Measurements from ENCODE around the gene CABLES1. TPM values are rescaled to one million over a fixed set of nuclear protein-coding genes. Genes with fewer than 3 reads are reported as not detected.
"Not testable (repeated sequence)": the region's sequence is repeated elsewhere in the genome, so short reads cannot be mapped to it uniquely, and the experiment has no call there.

Gene CABLES1
- total RNA-seq, 2 experiments from 2014 or later, result 1.9 to 2.1 TPM

DNA sequence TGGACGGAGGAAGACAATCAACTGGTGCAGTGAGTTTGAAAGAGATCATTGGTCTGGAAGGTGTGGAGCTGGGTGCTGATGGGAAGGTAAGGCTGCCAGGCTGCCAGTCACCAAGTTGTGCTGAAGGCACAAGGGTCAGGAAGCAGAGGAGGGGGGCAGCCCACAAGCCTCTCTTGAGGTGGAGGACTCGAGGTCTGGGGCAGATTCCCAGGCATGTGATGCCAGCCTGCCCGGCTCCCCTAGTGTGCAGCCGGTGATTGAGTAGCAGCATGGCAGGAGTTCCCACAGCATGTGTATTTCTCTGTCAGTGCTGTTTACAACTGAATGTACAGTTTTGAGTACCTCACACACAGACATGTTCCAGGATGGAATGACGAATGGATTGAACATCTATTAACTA is 99.3 kb downstream of the CABLES1 start:
- Mint-ChIP-seq H3K27ac (no peak overlapping the region), H3K4me1 (peaks cover 81% of the 10 kb centered on the region)

DNA sequence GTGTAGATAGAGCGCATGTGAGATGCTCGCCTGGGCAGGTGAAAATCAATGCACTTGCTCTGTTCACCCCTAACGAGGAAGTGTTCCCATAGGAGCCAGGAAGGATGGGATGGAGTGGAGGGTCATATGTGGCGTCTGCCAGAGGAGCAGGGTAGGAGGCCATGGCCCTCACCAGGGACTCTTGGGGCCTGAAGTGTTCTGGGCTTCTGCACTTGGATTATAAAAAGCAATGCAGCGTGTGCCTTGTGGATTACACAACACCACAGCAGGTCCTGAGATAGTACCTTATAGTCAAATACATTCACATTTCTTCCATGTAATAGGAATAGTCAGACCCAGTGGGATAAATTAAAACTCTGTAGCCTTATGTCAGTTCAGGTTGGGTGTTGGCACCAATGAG is 100.1 kb downstream of the CABLES1 start:
- no peak for DNase-seq
- H3K9me3 Mint-ChIP-seq, result peaks cover 8% of the 10 kb centered on the region
- no peak overlapping the region for H3K4me3 Mint-ChIP-seq
- H3K27ac Mint-ChIP-seq, result no peak overlapping the region
- CTCF ChIA-PET, result interaction anchor here (1.3 to 1.9 kb wide), 2 partner anchors 16 to 25 kb away, joined by 3 to 4 read pairs; no protein-coding TSS in a partner anchor
- POLR2A ChIA-PET, result no interaction called here
- peaks cover 14% of the 10 kb centered on the region for H3K36me3 Mint-ChIP-seq (ENCODE audit: low read depth)
- peaks cover 76% of the 10 kb centered on the region for H3K4me1 Mint-ChIP-seq
- no peaks in the 10 kb centered on the region for H3K27me3 Mint-ChIP-seq

More for the DNA sequence above, 99.3 kb downstream of the CABLES1 start:
- POLR2A ChIA-PET, result no interaction called here
- CTCF ChIA-PET, result no interaction called here
- DNase-seq, result no peak
- Mint-ChIP-seq H3K9me3 (peaks cover 8% of the 10 kb centered on the region), H3K4me3 (no peak overlapping the region), H3K36me3 (ENCODE audit: low read depth) (peaks cover 17% of the 10 kb centered on the region), H3K27me3 (no peaks in the 10 kb centered on the region)

DNA sequence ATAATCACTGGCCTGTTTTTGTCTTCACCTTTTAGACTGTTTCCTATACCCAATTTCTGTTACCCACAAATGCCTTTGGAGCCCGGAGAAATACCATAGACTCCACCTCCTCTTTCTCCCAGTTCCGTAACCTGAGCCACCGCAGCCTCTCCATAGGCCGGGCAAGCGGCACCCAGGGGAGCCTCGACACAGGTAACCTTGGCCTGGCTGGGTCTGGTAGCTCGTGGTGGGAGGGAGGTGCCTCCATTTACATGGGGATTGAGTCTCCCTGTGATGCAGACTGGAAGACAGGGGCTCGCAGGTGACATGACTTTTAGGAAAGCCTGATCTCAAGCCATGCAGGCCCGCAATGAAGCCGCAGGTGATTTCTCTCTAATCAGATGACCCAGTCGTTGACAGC is 100.6 kb downstream of the CABLES1 start:
- CTCF ChIA-PET, result interaction anchor here (1.3 to 1.9 kb wide), 2 partner anchors 17 to 25 kb away, joined by 3 to 4 read pairs; no protein-coding TSS in a partner anchor
- no peaks in the 10 kb centered on the region for H3K27me3 Mint-ChIP-seq

DNA sequence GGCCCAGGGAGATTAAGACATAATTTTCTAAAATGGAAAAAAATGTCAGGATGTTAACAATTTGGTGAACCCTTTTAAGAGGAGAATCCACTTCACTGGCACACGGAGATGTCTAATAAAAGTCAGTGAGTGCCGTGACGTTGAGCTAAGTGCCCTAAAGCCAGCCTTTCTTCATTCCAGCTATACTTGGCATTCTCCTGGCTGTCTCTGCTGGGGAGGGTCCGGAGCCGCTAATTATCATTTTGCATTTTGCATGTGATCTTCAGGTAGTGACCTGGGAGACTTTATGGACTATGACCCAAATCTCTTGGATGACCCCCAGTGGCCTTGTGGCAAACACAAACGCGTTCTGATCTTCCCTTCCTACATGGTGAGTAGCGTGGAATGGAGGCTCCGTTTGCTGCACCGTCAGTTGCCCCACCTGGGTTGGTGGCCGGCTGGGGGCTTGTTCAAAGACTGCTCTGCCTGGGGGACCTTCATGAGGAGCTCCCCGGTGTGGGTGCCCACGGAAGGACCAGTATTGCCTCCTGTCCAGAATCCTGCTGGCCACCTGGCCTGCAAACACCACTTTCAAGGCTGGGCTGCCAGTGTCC is 101.7 kb downstream of the CABLES1 start:
- Mint-ChIP-seq H3K9me3 (peaks cover 2% of the 10 kb centered on the region), H3K27ac (peak overlapping the region; percentile 66), H3K4me1 (peaks cover 70% of the 10 kb centered on the region), H3K36me3 (ENCODE audit: low read depth) (peaks cover 11% of the 10 kb centered on the region), H3K4me3 (no peak overlapping the region), H3K27me3 (no peaks in the 10 kb centered on the region)
- ChIA-PET CTCF (interaction anchor here (1.1 to 2.4 kb wide), 5 partner anchors 10 to 70 kb away, joined by 3 to 6 read pairs (median 3); no protein-coding TSS in a partner anchor), POLR2A (no interaction called here)
- no peak for DNase-seq

More for the DNA sequence above, 100.6 kb downstream of the CABLES1 start:
- Mint-ChIP-seq H3K4me3 (no peak overlapping the region), H3K9me3 (peaks cover 5% of the 10 kb centered on the region), H3K27ac (no peak overlapping the region), H3K36me3 (ENCODE audit: low read depth) (peaks cover 15% of the 10 kb centered on the region), H3K4me1 (peaks cover 72% of the 10 kb centered on the region)
- POLR2A ChIA-PET, result interaction anchor here (0.7 kb wide), 1 partner anchor 108 kb away, joined by 4 read pairs; no protein-coding TSS in a partner anchor
- DNase-seq, result no peak

DNA sequence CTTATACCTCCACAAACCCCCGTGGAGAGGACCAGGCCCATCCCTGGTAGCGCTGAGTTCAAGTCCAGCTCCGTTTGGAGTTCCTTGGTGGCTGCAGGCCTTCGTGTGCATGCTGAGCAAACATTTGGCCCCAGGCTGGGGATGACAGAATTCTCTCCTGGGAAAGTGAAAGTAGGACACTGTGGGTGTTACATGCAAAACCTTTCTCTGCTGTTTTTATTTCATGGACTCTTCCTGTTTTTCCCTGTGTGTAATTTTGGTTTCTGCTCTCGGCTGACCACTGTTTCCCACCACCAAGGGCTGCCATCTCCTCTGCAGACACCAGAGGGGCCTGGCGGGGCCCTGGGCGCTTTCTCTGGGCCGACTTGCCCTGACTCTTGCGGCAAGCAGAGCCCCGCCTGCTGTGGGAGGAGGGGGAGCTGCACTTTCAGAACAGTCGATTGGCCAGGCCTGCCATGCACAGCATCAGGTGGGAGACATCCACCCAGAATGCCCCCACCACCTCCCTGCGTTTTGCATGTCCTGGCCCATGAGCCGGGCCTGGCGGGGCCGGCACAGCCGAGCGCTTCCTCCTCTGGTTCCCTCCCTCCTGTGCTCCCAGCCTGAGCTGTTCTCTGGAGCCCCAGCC is 102.4 kb downstream of the CABLES1 start:
- peaks cover 72% of the 10 kb centered on the region for H3K4me1 Mint-ChIP-seq
- peaks cover 2% of the 10 kb centered on the region for H3K9me3 Mint-ChIP-seq
- no peaks in the 10 kb centered on the region for H3K27me3 Mint-ChIP-seq
- H3K27ac Mint-ChIP-seq, result peak overlapping the region; percentile 97
- ChIA-PET POLR2A (no interaction called here), CTCF (interaction anchor here (0.5 to 2.4 kb wide), 6 partner anchors 9 to 106 kb away, joined by 3 to 6 read pairs (median 3); no protein-coding TSS in a partner anchor)
- peak; percentile 56 for DNase-seq
- H3K36me3 Mint-ChIP-seq (ENCODE audit: low read depth), result peaks cover 7% of the 10 kb centered on the region
- peak overlapping the region; percentile 64 for H3K4me3 Mint-ChIP-seq

DNA sequence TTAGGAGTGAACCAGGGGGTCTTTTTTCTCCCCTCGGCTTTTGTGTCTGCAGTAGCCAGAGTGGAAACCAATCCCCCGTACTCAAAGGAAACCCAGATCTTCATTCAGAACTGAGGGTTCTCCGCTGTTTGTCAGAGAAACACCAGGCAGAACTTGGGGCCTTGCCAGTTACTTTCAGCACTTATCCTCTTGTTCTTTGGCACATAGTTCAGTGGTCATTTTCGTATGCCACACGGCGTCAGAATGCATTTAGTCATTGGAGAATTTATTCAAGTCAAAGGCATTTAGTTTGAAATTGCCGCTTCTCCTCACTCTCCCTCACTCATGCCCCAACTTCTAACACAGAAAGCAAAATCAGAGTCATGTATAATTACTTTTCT is 102.9 kb downstream of the CABLES1 start:
- DNase-seq, result no peak
- H3K9me3 Mint-ChIP-seq, result peaks cover 2% of the 10 kb centered on the region
- H3K27ac Mint-ChIP-seq, result peak overlapping the region; percentile 97
- H3K4me3 Mint-ChIP-seq, result peak overlapping the region; percentile 64
- peaks cover 4% of the 10 kb centered on the region for H3K36me3 Mint-ChIP-seq (ENCODE audit: low read depth)
- ChIA-PET POLR2A (no interaction called here), CTCF (interaction anchor here (0.5 to 2.4 kb wide), 6 partner anchors 9 to 107 kb away, joined by 3 to 6 read pairs (median 3); no protein-coding TSS in a partner anchor)
- H3K27me3 Mint-ChIP-seq, result no peaks in the 10 kb centered on the region
- H3K4me1 Mint-ChIP-seq, result peaks cover 70% of the 10 kb centered on the region

DNA sequence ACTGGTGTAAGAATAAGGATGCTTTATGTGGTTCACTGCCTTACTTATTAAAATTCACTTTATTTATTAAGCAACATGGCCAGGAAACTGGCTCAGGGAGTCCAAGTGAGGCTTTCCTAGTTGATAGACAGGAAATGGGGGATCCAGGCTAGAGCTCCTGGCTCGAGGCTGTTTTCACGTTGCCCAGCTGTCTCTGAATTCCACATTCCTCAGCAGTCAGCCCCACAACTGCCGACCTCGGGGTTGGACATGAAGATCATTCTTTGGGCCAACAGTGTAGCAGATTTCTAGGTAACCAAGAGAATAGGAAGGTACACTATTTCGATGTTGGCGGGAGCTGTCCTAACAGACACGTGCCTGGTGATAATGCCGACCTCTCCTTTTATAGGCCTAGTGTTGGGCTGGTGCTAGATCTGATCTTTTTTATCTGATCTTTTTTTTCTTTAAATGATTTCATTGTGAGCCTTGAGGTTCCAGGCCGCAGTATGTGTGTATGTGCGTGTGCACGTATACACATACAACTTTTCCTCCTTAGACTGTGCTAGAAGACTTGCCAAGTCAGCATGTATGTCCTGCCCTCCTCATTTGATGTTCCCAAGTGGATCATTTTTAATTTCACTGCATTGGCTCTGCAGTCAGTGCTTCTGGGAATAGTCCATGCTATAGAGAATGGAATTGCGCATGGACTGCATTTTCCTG is 103.5 kb downstream of the CABLES1 start:
- peak overlapping the region; percentile 64 for H3K4me3 Mint-ChIP-seq
- no peaks in the 10 kb centered on the region for H3K27me3 Mint-ChIP-seq
- POLR2A ChIA-PET, result no interaction called here
- peaks cover 2% of the 10 kb centered on the region for H3K9me3 Mint-ChIP-seq
- DNase-seq, result no peak
- H3K27ac Mint-ChIP-seq, result peak overlapping the region; percentile 97
- H3K36me3 Mint-ChIP-seq (ENCODE audit: low read depth), result peaks cover 4% of the 10 kb centered on the region
- peaks cover 66% of the 10 kb centered on the region for H3K4me1 Mint-ChIP-seq
- CTCF ChIA-PET, result interaction anchor here (2.4 kb wide), 1 partner anchor 8 kb away, joined by 6 read pairs; no protein-coding TSS in a partner anchor

DNA sequence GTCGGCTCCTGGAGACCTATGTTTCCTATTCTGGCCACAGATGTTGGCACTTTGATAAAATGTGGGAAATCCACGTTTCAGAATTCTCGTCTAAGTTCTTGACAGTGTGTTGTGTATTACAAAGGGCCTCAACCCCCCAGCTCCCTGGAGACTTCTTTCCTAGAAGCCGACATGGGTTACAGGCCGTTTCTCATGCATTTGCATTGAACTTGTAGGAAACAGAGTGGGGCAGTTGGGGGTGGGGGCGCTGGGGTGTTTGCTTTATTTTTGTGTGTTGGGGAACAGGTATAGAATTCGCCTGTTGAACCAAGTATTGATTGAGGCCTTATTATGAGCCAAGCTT is 104.0 kb downstream of the CABLES1 start:
- Mint-ChIP-seq H3K4me1 (peaks cover 63% of the 10 kb centered on the region), H3K9me3 (peaks cover 2% of the 10 kb centered on the region), H3K27ac (no peak overlapping the region), H3K4me3 (no peak overlapping the region), H3K27me3 (no peaks in the 10 kb centered on the region), H3K36me3 (ENCODE audit: low read depth) (peaks cover 4% of the 10 kb centered on the region)
- CTCF ChIA-PET, result interaction anchor here (1.0 to 2.4 kb wide), 2 partner anchors 8 to 9 kb away, joined by 3 to 6 read pairs; no protein-coding TSS in a partner anchor
- POLR2A ChIA-PET, result no interaction called here
- DNase-seq, result no peak

DNA sequence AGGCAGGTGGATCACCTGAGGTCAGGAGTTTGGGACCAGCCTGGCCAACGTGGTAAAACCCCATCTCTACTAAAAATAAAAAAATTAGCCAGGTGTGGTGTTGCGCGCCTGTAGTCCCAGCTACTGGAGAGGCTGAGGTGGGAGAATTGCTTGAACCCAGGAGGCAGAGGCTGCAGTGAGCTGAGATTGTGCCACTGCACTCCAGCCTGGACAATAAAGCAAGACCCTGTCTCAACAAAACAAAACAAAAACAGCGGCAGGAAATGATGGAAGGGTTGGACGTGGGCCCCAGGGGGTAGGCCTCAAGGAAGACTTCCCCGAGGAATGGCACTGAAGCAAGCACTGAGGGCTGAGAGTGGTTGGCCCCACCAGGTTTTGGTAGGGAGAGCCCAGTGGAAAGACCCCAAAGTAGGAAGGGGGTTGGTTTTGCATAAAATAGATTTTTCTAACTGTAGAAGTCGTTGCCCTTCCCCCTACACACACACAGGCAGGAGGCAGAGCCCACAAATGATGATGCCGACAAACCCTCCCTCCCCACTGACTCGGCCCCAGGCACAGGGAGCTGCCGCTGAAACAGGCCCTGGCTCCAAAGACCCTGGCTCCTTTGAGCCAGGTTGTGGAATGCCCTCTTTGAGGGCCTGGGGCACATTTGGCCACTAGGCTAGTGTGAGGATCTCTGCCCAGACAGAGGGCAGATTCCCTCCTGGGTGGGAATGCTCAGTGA is 104.8 kb downstream of the CABLES1 start:
- H3K4me3 Mint-ChIP-seq, result no peak overlapping the region
- peaks cover 58% of the 10 kb centered on the region for H3K4me1 Mint-ChIP-seq
- ChIA-PET POLR2A (no interaction called here), CTCF (interaction anchor here (0.7 to 1.2 kb wide), 3 partner anchors 8 to 106 kb away, joined by 3 read pairs; no protein-coding TSS in a partner anchor)
- H3K36me3 Mint-ChIP-seq (ENCODE audit: low read depth), result peaks cover 4% of the 10 kb centered on the region
- H3K9me3 Mint-ChIP-seq, result peaks cover 2% of the 10 kb centered on the region
- no peaks in the 10 kb centered on the region for H3K27me3 Mint-ChIP-seq
- no peak for DNase-seq
- H3K27ac Mint-ChIP-seq, result no peak overlapping the region

DNA sequence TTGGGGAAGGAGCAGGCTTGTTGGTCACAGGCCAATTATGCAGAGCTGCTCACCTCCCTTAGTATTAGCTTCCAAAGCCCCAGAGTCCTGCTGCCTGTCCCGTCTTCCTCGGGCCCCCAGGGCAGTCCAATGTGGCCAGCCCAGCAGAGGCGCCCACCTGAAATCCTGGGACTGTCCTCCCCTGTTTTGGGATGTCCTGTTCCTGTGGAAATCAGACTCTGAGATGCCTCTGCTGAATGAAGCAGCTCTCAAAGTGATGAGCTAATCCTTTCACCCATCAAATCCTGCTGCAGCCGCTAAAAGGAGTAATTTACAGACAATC is 105.3 kb downstream of the CABLES1 start:
- no peak overlapping the region for H3K27ac Mint-ChIP-seq
- no peak overlapping the region for H3K4me3 Mint-ChIP-seq
- POLR2A ChIA-PET, result interaction anchor here (0.6 kb wide), 1 partner anchor 32 kb away, joined by 3 read pairs; no protein-coding TSS in a partner anchor
- peaks cover 58% of the 10 kb centered on the region for H3K4me1 Mint-ChIP-seq
- no peaks in the 10 kb centered on the region for H3K27me3 Mint-ChIP-seq
- H3K9me3 Mint-ChIP-seq, result peaks cover 2% of the 10 kb centered on the region
- peaks cover 4% of the 10 kb centered on the region for H3K36me3 Mint-ChIP-seq (ENCODE audit: low read depth)
- CTCF ChIA-PET, result interaction anchor here (1.2 kb wide), 1 partner anchor 107 kb away, joined by 3 read pairs; no protein-coding TSS in a partner anchor
- no peak for DNase-seq

DNA sequence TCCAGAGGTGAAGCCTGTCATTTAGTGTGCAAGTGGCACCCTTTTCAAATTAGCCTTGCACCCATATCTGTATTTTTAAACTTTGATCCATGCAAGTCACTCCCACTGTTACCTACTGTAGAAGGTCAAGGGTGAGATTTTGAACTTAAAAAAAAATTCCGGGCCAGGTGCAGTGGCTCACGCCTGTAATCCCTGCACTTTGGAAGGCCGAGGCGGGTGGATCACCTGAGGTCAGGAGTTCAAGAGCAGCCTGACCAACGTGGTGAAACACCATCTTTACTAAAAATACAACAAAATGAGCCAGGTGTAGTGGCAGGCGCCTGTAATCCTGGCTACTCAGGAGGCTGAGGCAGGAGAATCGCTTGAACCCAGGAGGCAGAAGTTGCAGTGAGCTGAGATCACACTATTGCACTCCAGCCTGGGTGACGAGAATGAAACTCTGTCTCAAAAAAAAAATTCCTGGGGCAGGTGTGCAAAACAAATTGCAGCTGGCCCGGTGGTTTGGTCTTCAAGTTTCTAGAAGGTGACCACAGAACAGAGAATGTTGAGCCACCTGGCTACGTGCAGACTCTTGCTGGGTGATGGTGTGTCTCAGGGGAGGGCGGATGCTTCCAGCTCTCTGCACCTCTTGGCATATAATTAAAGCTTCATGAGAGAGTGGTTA is 106.7 kb downstream of the CABLES1 start:
- POLR2A ChIA-PET; DNase-seq; H3K9me3 Mint-ChIP-seq; H3K4me3 Mint-ChIP-seq; H3K27me3 Mint-ChIP-seq; H3K36me3 Mint-ChIP-seq (ENCODE audit: low read depth): not testable (repeated sequence)
- peaks cover 46% of the 10 kb centered on the region for H3K4me1 Mint-ChIP-seq
- peak overlapping the region; percentile 7 for H3K27ac Mint-ChIP-seq
- CTCF ChIA-PET, result interaction anchor here (1.0 to 1.4 kb wide), 3 partner anchors 10 to 19 kb away, joined by 3 to 9 read pairs (median 4); no protein-coding TSS in a partner anchor

DNA sequence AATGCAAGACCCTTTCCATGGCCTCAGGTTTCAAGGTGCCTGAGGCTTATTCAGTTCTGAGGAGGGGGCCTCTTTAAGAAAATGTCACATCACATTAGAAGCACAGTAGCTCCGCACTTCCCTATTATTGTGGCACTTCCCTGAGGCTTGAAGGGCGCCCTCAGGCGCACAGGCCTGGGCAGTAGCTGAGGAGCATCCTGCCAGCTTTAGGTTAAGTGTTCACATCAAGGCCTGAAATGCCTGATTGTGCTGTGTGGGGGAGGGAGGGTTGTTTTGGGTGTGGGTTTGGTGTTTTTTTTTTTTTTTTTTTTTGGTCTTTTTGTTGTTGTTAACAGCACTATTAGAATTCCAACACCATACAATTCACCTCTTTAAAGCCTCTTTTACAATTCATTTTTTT is 107.9 kb downstream of the CABLES1 start:
- H3K4me1 Mint-ChIP-seq, result peaks cover 34% of the 10 kb centered on the region
- ChIA-PET POLR2A (no interaction called here), CTCF (interaction anchor here (1.0 to 1.4 kb wide), 3 partner anchors 9 to 18 kb away, joined by 3 to 9 read pairs (median 4); no protein-coding TSS in a partner anchor)
- H3K27me3 Mint-ChIP-seq, result no peaks in the 10 kb centered on the region
- H3K36me3 Mint-ChIP-seq (ENCODE audit: low read depth), result peaks cover 4% of the 10 kb centered on the region
- DNase-seq, result no peak
- H3K9me3 Mint-ChIP-seq, result peaks cover 2% of the 10 kb centered on the region
- no peak overlapping the region for H3K4me3 Mint-ChIP-seq
- H3K27ac Mint-ChIP-seq, result no peak overlapping the region
